ENCODE data around the gene CFAP299.

CFAP299 gene

DNA sequence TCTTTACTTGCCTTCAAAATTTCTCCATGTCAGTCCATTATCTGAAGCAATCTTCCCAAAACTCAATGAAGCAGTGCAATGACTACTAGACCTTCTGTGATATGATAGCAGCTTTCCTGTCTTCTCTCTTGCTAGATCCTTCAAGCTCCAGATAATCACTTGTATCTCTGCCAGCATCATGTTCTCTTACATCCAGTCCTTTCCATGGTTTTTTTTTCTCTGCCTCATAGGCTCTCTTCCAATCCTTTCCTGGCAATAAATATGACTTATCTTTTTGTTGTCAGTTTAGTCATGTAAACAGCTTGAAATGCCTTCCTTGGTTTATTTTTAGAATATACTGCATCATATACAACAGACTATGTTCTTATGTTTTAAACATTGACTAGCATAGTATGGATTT, 193.5 kb downstream of the CFAP299 start:
- DNase-seq, result no peak

DNA sequence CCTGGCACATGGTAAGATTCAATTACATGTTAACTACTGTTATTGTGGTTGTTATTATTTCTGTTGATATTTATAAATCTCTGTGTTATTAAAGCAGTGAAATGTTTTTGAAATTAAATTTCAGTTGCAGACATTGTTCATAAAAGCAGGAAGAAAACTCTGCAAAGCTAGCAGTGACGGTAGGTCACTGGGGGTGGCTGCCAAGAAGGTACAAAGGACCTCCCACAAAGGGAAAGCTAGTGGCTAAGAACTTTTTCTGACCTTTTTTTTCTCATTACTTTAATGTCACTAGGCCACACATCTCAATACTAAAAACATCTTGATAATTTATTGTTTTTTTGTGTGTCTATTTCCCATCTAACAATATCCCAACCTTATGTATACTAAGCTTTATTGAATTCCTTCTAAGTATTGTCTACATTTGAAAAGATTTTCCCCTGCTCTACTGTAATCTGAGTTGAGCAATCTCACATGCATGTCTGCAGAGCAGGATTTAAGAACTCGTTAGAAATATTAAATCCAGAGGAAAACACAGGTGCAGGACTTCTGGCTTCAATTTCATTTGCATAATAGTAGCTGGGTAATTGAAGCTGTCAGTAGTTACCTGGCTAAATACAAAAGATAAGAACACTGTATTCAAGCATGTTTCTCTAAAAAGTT, 197.3 kb downstream of the CFAP299 start:
- DNase-seq, result no peak

DNA sequence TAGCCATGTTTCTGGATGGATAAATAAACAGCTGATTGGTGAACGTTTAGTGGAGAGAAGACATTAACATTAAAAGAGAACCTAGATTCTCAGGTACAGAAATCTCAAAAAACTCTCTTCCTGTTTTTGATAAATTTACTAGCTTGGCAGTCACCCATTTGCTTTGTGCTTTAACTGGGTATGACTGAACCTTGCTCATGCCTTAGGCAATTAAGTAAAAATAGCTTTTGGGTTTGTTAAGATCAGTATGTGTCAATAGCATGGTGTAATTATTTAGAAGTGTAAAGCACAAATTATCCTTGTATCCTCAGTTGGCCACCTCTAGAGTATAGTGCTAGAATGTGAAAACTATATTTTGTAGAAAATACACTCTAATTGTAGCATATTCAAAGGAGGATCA, 200.0 kb downstream of the CFAP299 start:
- DNase-seq, result no peak

DNA sequence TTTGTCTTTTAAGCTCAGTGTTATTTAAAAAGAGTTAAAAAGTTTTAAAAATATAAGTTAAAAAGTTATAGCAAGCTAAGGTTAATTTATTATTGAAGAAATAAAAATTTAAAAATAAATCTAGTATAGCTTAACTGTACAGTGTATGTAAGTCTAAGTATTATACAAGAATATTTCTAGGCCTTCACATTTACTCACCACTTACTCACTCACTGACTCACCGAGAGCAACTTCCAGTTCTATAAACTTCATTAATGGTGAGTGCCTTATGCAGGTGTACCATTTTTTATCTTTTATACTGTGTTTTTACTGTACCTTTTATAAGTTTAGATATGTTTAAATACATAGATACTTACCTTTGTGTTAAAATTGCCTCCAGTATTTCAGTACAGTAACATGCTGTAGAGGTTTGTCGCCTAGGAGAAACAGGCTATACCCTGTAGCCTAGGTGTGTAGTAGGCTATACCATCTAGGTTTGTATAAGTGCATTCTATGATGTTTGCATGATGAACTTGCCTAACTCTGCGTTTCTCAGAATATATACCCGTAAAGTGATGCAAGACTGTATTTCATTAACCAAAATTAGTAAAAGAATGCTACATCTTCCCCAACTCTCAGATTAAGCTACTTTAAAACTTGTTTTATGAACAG, 202.9 kb downstream of the CFAP299 start:
- no peak for DNase-seq

DNA sequence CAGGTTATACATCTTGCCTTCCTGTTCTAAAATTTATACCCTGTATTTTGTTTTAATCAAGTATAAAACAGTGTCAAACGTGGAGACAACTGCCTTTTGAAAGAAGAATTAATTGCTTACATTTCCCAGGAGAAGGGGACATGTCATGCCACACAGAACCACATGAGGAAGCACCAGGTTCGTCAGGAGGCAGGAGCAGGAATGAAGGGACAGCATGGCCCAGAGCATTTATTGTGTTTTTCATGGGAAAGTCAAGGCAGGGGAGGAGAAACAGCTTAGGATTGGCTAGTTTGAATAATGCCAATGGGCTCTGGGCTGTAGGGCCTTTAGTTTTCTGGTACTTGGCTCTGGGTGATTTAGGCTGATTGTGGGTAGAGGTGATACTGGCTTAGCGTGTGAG, 203.7 kb downstream of the CFAP299 start:
- DNase-seq, result no peak

DNA sequence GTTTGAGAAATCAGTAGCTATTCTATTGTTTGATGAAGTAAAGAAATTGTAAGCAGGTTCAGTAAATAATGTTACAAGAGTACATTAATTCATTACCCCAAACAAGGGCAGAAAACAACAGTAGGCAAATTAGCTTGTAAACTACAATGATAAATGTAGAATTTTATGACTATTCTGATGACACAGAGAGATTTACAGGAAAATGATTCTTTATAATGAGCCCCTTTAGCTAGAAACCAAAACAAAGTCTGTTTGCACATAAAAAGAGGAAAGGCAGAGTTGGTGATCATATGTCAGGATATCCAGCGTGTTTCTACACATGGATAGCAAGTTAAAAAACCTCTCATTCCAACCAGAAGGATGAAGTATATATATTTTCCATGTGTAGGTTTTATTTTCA, 204.8 kb downstream of the CFAP299 start:
- DNase-seq, result no peak

DNA sequence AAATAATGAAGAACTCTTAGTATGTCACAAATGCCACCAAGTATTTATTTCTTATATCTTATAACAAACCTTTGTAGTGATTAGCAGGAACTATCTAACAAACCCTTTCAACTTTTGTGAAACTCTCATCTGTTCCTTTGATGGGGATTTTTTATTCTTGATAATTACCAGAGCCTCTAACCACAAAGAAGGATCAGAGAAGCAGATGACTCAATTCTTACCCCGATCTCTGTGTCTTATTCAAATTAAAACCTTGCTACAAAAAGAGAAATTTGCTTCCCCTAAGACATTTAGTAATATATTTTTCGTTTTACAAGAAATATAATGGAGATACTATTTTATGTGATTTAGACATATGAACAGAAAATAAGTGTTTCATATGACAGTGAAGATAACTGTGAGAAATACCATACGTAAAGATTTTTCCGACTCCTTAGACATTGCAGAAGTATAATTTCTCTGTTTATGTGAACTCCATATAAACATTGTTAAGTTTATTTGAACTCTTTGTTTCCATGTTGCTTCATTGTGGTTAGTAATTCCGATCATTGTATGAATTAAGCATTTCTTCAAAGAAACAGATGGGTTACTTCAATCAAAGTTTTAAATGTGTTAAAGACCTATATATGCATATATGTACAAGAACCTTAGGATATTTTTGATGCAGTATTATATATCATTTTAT, 205.4 kb downstream of the CFAP299 start:
- no peak for DNase-seq

DNA sequence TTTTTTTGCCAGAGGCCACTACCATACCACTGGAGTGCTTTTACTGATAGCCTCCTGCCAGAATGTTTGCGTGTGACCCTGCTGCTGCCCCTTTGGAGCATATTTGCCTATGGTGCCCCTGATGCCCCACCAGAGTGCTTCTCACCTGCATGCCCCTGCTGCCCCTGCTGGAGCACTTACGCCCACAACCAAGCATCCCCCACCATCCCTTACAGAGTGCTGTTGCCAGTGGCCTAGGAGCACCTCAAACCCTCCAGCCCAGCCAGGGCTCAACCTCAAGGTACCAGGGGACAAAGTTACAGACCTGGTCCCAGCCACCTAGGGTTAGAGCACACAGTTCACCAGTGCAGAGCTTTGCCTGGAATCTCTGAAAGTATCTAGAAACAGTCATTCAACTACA, 207.2 kb downstream of the CFAP299 start:
- DNase-seq, result no peak

DNA sequence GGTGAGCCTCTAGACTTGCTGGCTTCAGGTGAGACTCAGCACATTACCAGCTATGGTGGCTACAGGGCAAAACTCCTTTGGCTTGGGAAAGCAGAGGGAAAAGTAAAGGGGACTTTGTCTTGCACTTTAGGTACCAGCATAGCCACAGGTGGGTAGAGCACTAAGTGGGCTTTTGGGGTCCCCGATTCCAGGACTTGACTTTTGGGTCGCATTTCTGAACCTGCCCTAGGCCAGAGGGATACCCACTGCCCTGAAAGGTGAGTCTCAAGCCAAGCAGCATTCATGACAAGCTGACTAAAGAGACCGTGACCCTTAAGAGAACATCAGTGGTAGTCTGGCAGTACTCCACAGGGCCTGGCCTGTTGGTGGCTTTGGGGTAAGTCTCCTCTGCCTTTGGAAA, 224.8 kb downstream of the CFAP299 start:
- DNase-seq, result no peak

DNA sequence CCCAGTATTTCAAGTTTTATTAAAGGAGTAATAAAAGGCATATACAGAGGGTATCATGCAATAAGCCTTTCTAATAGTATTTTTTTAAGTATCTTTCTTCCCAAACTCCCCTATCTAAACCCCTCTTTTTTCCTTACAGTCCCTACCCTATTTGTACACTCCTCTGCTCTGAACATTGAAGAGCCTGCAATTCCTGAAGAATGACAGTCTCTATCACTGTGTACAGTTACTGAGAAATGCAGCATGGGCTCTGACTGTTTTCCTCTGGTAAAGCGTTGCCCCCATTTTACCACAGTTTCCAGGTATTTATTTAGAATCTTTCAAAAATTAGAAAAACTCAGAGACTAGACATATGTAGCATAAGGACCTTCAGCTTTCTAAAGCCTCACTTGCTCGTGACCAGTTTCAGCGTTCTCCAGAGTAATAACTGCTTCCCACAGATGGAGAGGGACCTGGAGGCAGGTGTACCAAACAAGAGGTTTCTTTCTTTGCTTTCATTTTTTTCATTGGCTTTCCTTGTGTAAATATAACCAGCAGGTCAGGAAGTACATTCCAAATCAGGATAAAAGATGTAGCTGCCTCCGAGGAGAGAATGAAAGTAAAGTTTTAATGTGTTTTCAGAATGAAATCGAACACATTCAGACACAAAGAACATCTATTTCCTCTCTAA, 230.8 kb downstream of the CFAP299 start:
- DNase-seq, result no peak

DNA sequence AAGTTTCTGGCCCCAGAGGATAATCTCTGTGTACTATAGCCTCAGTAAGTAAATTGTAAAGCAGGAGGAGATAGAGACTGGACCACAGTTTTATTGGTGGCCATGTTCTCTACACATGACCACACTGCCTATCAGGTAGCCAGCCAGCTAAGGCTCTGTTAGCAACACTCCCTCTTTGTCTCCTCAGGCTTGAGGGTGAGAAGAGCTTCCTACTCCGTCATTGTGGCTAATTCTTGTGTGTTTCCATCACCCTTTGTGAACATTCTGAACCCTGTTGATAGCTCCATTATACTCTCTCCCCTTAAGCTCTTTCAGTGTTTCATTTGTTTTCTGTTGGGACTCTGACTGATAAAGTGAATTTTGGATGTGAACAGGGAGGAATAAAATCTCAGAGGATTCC, 233.4 kb downstream of the CFAP299 start:
- DNase-seq, result no peak

DNA sequence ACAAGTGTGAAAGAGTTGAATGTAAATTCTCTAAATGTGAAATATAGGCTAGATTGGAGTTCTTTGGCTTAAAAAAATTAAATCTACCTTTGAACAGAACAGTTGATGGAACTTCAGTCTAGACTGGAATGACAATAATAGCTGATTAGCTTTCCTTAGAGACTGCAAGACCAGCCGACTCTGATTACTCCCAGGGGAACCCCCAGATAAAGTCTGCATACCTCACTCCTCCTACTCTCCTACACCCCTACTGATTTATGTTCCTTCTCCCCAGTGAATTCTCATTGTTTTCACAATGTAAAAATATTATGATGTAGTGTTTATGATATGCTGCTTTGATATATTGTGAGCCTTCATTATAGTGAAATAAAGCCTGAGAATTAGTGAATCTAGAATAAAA, 241.3 kb downstream of the CFAP299 start:
- no peak for DNase-seq

DNA sequence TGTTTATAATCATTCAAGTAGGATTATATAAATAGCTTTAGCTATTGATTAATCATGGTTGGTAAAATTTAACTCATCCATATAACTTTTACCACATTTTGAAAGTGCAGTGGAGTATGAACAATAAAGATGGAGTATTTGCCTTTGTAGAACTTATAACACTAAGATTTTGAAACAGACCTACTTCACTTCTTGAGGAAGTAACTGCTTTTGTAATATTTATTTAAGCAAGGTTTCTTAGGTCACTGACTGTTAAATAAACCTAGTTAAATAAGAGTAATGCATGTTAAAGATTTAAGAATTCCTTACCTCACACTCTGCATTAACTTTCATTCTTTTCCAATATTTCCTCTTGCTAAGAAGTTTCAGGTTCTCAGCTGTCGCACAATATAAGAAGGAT, 242.5 kb downstream of the CFAP299 start:
- no peak for DNase-seq

DNA sequence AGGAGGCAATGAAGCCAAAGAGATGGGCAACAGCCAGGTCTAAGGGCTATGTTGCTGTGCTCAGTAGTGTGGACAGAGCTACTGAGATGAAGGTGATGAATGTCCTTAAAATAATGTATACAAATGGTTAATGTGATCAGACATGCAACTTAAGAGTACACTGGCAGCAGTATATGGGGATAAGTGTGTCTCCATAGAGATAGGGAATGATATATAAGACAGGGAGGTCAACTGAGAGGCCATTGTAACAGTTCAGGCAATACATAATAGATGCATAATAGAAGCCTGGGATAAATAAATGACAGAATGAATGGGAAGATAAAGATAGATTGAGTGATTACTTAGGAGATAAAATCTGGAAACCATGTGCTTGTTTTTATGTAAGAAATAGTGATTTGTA, 250.0 kb downstream of the CFAP299 start:
- DNase-seq, result no peak

DNA sequence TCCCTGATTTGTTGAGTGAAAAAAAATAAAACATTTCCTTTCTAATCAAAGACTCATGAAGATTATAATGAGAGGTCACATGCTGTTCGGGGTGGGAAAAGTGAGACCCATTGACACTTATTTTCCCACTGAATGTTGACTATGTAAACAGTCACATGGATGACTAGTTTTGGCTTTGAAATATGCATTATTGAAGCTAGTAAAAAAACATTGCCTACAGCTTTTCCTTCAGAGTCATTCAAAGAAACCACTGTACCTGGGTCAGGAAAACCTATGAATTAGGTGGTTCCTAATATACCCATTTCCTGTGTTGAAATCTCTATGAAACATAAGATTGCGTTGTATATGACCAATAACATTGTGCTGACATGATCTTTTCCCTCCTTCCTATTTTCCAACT, 251.2 kb downstream of the CFAP299 start:
- no peak for DNase-seq

DNA sequence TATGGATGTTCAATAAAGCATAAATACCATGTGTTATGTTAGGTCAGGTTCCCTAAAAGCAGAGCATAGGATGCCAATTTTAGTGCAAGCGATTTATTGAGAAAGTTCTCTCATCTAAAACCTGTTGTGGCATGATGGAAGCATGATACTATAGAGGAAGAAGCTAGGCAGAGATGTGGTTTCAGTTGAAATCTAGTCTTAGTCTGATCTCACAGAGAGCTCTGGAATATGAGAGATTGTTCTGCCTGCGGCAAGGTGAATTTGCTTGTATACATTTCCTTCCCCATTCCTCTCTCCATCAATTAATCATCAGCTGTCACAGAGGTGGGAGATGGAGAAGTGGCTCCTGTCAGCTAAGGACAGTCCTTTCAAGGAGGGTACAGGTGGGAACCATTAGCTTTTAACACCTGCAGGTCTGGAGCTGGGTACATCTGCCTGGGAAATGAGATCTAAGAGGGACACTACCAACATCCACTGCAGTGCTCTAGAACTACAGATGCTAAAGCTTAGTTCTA, 252.4 kb downstream of the CFAP299 start:
- DNase-seq, result no peak

DNA sequence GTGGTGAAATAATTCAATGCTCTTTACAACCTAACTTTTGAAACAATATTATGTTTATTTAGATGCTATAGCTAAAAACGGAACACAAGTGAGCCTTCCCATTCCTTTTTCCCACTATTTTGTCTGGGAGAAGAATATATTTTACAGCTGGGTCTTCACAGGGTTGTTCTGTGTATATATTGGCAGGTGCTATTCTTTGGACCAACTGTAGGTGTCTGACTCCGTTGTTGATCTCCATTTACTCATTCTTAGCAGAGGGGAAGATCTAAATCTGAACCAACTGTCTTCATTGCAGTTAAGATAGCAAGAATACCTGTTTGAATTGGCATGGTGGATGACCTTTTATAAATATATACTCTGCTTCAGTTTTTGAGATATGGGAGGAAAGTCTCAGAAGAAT, 257.4 kb downstream of the CFAP299 start:
- DNase-seq, result no peak

DNA sequence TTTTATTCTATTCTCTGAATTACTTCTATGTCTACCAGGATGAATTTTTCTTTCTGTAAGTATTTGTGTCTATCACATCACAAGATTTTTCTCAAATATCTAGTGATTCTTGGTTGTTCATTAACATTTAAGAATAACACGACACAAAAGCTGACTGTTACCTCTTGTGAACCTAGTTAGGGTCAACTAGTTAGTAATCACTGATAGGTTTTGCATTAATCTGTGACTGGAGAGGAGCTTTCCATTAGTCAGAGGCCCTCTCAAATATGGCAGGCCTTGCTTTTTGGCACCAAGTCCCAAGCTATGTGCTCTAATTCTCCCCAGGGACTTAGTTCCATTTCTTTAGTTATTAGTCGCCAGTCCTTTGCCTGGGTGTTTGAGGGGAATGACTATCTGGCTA, 259.2 kb downstream of the CFAP299 start:
- no peak for DNase-seq

DNA sequence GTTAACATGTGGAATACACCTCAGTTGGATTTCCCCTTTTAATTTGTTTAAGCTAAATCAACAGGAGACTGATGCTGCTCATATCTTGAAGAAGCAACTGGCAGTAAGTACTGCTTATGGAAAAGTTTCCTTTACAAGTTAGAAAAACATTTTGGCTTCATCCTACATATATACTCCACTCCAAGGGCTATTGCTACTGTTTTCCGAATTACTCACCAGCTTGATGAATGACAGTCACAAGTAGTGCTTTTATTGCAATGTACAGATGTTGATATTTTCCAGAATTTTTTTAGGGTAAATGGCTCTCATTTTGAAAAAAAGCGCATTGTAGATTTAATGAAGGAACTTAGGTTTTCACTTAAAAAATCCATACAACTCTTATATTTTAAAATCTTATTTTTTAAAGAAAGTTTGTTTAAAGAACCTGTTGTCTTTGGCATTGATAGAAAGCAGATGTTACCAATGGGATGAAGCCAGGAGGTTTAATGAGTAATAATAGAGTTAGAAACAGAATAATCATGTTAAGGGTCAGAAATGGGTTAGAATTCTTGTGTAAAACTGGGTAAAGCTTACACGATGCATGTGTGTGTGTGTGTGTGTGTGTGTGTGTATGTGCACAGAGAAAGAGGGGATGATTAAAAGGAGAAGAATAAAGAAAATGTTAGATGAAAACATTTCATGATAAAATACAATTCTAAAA, 272.9 kb downstream of the CFAP299 start:
- no peak for DNase-seq

DNA sequence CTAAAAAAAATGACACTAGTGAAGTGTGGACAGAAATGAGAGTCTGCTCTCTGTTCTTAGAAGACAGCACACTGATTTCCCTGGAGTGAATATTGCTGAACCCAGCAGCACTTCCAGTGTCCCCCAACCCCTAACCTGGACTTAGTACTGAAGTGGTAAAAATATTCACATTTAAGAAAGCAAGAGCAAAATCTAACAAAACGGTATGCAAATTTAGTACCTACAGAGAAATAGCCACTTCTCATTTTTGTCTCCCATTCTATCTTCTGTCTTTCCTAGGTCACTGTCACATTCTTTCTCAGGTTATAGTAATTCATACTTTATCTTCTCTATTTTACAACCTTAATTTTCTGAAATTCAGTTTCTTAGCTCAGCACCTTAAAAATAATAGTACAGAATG, 274.7 kb downstream of the CFAP299 start:
- no peak for DNase-seq

DNA sequence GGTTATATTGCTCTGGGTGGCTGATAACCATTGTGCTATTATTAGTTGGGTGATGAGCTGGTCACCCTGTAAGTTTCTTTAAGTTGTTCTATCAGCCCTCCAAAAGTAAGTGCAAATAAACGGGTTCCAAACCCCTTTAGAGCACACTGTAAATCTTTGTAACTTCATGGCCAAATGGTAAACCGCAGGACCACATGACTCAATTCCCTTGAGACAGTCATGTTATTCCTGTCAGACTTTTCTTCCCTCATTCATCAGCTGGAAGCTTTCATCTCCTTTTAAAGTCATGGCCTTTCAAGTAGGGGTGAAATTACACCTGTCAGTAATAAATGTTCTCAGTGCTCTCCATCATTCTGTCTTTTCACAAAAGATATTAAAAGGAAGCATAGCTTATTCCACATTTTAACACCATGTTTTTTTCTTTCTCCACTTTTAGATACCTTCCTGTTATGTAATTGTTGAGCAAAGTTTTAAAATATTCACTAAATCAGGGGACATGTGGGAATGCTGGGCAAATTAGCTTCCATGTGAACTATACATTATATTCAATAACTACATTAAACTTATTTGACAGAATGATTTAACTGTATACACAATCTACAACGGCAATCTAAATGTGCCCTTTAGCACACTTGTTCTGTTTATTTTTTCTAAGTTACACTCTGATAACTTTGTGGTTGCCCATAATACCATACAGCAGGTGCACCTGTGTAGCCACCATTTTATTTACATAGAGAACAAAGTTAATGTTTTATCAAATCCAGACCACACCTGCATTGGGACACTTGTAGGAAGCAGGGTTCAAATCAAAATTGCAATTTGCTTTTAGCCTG, 275.5 kb downstream of the CFAP299 start:
- DNase-seq, result no peak

DNA sequence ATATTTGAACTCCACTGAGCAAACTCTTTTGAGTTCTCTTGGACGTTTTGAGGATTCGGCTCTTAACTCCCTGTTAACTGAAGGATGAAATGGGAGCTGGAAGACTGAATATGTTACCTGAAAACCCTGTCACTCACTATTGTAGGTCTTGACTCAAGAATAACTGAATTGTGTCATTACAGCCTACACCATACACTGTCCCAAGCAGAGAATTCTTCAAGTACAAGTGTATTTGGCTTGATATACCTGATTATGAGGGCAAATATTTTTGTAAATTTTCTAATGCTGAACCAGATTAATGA, 276.1 kb downstream of the CFAP299 start:
- no peak for DNase-seq

All from islet precursor cell (in vitro differentiated cells).